T47D (cell line): ENCODE data around the gene BRMS1.
"Not testable (repeated sequence)": the region's sequence is repeated elsewhere in the genome, so short reads cannot be mapped to it uniquely, and the experiment has no call there.

Experiments used
- DNase-seq, 2 experiments: peaks; one replicate each; pipeline versions ENCODE4 v3.0.0 to v3.0.0-alpha.2; 2011 to 2012; ENCODE audit warnings: low read depth in 1 of 2, low spot score in 1 of 2
- JUND ChIP-seq: IDR thresholded peaks from 2 replicates; pipeline ENCODE4 v1.6.1; 2012; ENCODE audit warnings: low read depth
- in situ Hi-C: cut with HindIII; loops from 2 replicates; pipeline ENCODE4 v1.10.0; 2016; ENCODE audit warnings: low sequenced_read_pairs, low pct_unique_long_range_greater_than_20kb

The BRMS1 gene

DNA sequence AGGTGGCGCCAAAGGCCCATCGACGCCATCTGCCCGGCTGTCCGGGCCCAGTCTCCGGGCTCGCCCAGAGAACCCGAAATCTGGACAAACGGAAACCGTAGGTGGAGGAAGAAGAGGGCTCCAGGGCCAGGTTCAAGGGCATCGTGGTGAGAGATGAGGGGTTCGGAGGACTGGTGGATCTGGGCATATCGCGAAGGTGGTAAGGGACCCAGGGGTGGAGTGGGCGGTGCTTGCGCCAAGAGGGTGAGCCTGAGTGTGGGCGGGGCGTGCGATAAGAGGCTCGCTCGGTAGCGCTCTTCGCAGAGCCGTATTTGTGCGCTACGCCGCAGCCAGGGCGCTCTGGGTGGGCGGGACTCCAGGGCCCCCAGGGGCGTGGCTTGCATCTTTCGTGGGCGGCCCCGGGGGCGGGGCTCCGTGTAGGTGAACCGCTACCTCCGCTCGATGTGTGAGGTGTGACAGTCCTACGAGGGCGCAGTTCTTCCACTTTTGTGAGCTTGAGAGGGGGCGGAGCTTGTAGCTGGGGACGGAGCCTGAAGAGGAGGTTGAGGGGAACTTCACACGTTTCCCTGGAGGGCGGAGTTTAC, 32.8 kb downstream of the BRMS1 start:
- no peak for TF ChIP-seq JUND
- DNase-seq: peak; percentile 81 to 91
- in situ Hi-C loops: no loop called here

- in situ Hi-C loops: no loop called here
- no peak for TF ChIP-seq JUND
- no peak for DNase-seq
Observed at GRCh38 chr11:66311470-66311964, 33.4 kb downstream of the BRMS1 start.

DNA sequence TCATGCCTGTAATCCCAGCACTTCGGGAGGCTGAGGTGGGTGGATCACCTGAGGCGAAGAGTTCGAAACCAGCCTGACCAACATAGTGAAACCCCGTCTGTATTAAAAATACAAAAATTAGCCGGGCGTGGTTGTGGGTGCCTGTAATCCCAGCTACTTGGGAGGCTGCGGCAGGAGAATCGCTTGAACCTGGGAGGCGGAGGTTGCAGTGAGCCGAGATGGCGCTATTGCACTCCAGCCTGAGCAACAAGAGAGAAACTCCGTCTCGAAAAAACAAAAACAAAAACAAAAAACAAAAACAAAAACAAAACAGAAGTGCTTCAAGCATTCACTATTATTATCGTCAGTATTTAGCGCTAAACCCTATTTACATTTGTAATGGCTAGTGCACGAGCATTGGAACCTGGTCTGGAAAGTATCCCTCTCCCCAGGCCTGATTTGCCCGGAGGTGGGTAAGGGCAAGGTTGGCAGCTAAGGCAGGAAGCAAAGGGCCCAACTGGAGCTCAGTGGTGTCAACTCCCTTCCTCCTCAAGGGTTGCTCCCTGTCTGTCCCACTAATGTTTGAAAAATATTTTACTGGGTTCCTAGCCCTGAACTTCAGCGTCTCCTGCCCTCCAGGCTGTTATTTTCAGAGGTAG, 34.0 kb downstream of the BRMS1 start:
- in situ Hi-C loops, DNase-seq: not testable (repeated sequence)

DNA sequence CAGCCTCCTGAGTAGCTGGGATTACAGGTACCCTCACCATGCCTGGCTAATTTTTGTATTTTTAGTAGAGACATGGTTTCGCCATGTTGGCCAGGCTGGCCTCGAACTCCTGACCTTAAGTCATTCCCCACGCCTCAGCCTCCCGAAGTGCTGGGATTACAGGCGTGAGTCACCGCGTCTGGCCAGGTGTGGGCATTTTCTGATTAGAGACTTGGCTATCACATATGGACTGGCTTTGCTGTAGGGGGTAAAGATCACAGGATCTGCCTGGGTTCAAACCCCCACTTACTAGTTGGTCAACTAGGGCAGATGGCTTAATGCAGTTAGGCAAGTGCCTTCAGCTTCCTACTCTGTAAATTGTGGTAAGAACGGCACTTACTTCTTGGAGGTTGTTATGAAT, 34.6 kb downstream of the BRMS1 start:
- in situ Hi-C loops: no loop called here
- no peak for TF ChIP-seq JUND
- no peak for DNase-seq

DNA sequence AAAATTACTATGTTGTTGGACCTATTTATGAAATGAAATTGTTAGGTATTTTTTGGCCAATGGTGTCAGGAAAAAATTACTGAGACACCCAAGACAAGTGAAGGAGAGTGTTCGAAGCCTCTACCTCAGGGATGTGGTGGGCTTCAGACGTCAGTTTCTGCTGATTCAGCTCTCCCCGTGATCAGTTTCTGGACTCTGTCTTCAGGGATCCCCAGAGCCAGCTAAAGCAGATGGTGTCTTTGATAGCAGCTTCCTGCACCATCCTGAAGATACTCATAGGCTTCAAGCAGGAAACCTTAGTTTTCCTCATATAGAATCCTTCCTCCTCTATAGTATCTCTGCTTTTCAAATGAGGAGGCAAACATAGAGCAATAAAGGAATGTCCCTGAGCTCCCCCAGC, 35.4 kb downstream of the BRMS1 start:
- DNase-seq: no peak
- in situ Hi-C loops: no loop called here

DNA sequence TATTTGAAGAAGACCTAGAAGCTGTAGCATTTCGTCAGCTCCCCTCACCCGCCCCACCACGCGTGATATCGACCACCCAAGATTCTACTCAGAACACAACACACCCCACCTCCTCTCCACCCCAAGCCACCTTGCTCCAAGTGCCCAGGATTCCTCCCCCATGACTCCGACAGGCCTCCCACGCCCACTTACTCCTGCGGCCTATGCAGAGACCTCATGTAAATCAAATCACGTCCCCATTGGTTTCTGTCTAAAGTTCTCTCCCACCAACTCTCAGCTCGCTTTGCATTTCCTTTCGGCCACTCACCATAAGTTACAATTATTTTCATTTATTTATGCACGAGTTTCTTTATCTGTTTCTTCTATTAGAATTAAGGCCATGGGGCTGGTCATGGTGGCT, 42.2 kb downstream of the BRMS1 start:
- no peak for TF ChIP-seq JUND
- in situ Hi-C loops: no loop called here
- DNase-seq: no peak

More for the DNA sequence above, 35.4 kb downstream of the BRMS1 start:
- TF ChIP-seq JUND: no peak

DNA sequence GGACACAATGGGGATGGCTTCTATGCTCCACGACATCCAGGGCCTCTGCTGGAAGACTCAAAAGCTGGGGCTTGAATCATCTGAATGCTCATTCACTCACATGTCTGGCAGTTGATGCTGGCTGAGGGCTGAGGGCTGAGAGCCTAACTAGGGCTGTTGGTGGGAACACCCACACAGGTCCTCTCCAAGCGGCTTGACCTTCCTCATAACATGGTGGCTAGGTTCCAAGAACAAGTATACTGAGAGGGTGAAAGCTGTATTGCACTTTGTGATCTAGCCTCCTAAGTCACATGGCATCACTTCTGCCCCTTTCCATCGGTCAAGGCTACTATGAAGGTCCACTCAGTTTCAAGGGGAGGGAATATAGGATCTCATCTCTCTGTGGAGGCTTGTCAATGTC, 45.7 kb downstream of the BRMS1 start:
- no peak for DNase-seq
- in situ Hi-C loops: no loop called here
- no peak for TF ChIP-seq JUND

DNA sequence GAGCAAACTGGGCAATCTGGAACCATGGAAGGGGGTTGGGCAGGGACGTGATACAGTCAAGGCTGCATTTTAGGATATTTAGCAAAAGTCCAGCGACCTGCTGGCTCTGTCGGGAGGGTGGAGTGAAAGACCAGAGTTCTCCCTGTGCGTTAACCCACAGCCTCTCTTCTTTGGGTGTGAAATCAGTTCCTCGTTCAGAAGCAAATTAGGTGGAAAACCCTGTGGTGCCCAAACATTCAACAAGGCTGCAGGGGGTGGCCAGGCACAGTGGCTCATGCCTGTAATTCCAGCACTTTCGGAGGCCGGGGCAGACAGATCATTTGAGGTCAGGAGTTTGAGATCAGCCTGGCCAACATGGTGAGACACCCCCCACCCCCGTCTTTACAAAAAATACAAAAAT, 47.3 kb downstream of the BRMS1 start:
- no peak for DNase-seq
- no peak for TF ChIP-seq JUND
- in situ Hi-C loops: no loop called here

DNA sequence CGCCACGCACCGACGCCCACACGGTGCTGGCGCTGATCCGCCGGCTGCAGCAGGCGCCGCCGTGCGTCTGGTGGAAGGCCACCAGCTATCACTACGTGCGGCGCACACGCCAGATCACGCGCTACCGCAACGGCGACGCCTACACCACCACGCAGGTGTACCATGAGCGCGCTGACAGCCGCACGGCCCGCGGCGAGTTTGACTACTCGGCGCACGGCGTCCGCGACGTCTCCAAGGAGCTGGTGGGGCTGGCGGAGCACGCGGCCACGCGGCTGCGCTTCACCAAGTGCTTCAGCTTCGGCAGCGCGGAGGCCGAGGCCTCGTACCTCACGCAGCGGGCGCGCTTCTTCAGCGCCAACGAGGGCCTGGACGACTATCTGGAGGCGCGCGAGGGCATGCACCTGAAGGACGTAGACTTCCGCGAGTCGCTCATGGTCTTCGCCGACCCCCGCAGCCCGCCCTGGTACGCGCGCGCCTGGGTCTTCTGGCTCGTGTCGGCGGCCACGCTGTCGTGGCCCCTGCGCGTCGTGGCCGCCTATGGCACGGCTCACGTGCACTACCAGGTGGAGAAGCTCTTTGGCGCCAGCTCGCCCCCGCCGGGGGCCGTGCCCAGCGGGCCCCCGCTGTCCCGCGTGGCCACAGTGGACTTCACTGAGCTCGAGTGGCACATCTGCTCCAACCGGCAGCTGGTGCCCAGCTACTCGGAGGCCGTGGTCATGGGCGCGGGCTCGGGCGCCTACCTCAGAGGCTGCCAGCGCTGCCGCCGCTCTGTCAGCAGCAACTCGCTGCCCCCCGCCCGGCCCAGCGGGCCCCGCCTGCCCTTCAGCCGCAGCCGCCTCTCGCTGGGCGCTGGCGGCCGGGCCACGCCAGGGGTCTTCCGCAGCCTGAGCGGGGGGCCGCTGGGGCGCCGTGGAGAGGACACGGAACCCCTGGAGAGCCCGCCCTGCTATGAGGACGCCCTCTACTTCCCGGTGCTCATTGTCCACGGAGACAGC, 50.0 kb downstream of the BRMS1 start:
- DNase-seq: no peak
- TF ChIP-seq JUND: no peak
- in situ Hi-C loops: no loop called here

DNA sequence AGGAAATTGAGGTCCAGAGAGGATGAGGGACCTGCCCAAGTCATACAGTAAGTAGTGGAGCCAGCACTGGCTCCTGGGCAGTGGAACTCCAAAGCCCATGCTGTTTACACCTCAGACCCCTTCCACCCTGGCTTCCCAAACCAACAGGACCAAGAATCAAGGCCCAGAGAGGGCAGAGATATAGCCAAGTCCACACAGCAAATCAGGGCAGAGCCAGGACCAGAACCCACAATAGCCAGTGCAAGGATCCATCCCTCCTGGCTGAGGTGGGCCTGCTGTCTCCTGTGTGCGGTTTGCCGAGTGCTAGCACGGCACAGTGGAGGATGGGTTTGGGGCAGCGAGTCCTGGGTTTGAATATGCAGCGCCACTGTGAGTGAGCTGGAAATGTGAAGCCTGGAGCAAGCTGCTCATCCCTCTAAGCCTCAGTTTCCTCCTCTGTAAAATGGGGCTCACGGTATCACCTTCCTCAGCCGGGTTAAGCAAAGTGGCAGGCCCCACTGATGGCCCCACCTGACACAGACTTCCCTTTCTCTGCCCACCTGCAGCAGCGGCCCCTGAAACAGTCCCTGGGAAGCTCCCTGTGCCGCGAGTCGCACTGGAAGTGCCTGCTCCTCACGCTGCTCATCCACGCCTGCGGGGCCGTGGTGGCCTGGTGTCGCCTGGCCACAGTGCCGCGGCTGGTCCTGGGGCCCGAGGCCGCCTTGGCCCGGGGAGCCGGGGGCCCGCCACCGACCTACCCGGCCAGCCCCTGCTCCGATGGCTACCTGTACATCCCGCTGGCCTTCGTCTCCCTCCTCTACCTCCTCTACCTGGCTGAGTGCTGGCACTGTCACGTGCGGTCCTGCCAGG, 50.9 kb downstream of the BRMS1 start:
- no peak for TF ChIP-seq JUND
- no peak for DNase-seq
- in situ Hi-C loops: no loop called here

- in situ Hi-C loops: no loop called here
- no peak for DNase-seq
- TF ChIP-seq JUND: no peak
Observed at GRCh38 chr11:66293352-66293751, 51.6 kb downstream of the BRMS1 start.
